Measurements from ENCODE around the gene TRAPPC2L.
"Not testable (repeated sequence)": the region's sequence is repeated elsewhere in the genome, so short reads cannot be mapped to it uniquely, and the experiment has no call there.

The TRAPPC2L gene

GRCh38 chr16:88886845-88887521, 30.1 kb downstream of the TRAPPC2L start:
- no peak overlapping the region for H3K4me3 ChIP-seq (ENCODE audit: low read depth, low read length)
- no peak for DNase-seq (ENCODE audit: low read depth)
- TF ChIP-seq CTCF (conservative IDR thresholded peaks at IDR 0.05; ENCODE audit: low read depth, low read length), result no peak

- no peak overlapping the region for H3K4me3 ChIP-seq (ENCODE audit: low read depth, low read length)
- no peak for TF ChIP-seq CTCF (conservative IDR thresholded peaks at IDR 0.05; ENCODE audit: low read depth, low read length)
- no peak for DNase-seq (ENCODE audit: low read depth)
Measured at GRCh38 chr16:88888057-88888456, 31.1 kb downstream of the TRAPPC2L start.

- TF ChIP-seq CTCF (conservative IDR thresholded peaks at IDR 0.05; ENCODE audit: low read depth, low read length), result no peak
- no peak overlapping the region for H3K4me3 ChIP-seq (ENCODE audit: low read depth, low read length)
- DNase-seq (ENCODE audit: low read depth), result no peak
Measured at GRCh38 chr16:88888461-88889387, 31.8 kb downstream of the TRAPPC2L start.

GRCh38 chr16:88889702-88890352, 32.9 kb downstream of the TRAPPC2L start:
- DNase-seq (ENCODE audit: low read depth); H3K4me3 ChIP-seq (ENCODE audit: low read depth, low read length): not testable (repeated sequence)

- H3K4me3 ChIP-seq (ENCODE audit: low read depth, low read length), result no peak overlapping the region
- TF ChIP-seq CTCF (conservative IDR thresholded peaks at IDR 0.05; ENCODE audit: low read depth, low read length), result no peak
- DNase-seq (ENCODE audit: low read depth), result no peak
Measured at GRCh38 chr16:88891083-88891482, 34.2 kb downstream of the TRAPPC2L start.

- no peak overlapping the region for H3K4me3 ChIP-seq (ENCODE audit: low read depth, low read length)
- no peak for DNase-seq (ENCODE audit: low read depth)
- TF ChIP-seq CTCF (conservative IDR thresholded peaks at IDR 0.05; ENCODE audit: low read depth, low read length), result no peak
Measured at GRCh38 chr16:88892065-88892464, 35.1 kb downstream of the TRAPPC2L start.
